Activated CD8-positive, alpha-beta memory T cell treated with anti-CD3 and anti-CD28 coated beads for 1 hour (primary cell): ENCODE results near the gene DDAH1.

Experiments
- DNase-seq, 2 donors: peaks; one replicate each; pipeline ENCODE4 v3.0.0-alpha.2; 2020; ENCODE audit warnings: low read depth in 1 of 2; ENCODE audit errors: extremely low read depth in 1 of 2

Gene DDAH1

GRCh38 chr1:85445906-85446305 is 19.1 kb downstream of the DDAH1 start:
- DNase-seq, result no peak

- DNase-seq, result no peak
Measured at GRCh38 chr1:85444381-85444780, 20.6 kb downstream of the DDAH1 start.

- DNase-seq, result no peak
Measured at GRCh38 chr1:85440612-85441011, 24.3 kb downstream of the DDAH1 start.

GRCh38 chr1:85438353-85438752 is 26.6 kb downstream of the DDAH1 start:
- no peak for DNase-seq

- no peak for DNase-seq
Measured at GRCh38 chr1:85437139-85437538, 27.8 kb downstream of the DDAH1 start.

- DNase-seq, result no peak
Measured at GRCh38 chr1:85433096-85433495, 31.9 kb downstream of the DDAH1 start.

GRCh38 chr1:85428471-85429089 is 36.4 kb downstream of the DDAH1 start:
- DNase-seq, result no peak

- no peak for DNase-seq
Measured at GRCh38 chr1:85427849-85428248, 37.1 kb downstream of the DDAH1 start.

- no peak for DNase-seq
Measured at GRCh38 chr1:85427331-85427730, 37.6 kb downstream of the DDAH1 start.

GRCh38 chr1:85421179-85421578 is 43.8 kb downstream of the DDAH1 start:
- DNase-seq, result no peak

GRCh38 chr1:85420199-85420598 is 44.8 kb downstream of the DDAH1 start:
- no peak for DNase-seq

- DNase-seq, result no peak
Measured at GRCh38 chr1:85417876-85418275, 47.1 kb downstream of the DDAH1 start.

GRCh38 chr1:85417017-85417416 is 47.9 kb downstream of the DDAH1 start:
- DNase-seq, result no peak

- DNase-seq, result no peak
Measured at GRCh38 chr1:85413169-85413568, 51.8 kb downstream of the DDAH1 start.

- DNase-seq, result no peak
Measured at GRCh38 chr1:85411567-85412305, 53.2 kb downstream of the DDAH1 start.

- DNase-seq, result no peak
Measured at GRCh38 chr1:85409516-85409915, 55.4 kb downstream of the DDAH1 start.

- DNase-seq, result no peak
Measured at GRCh38 chr1:85407746-85408377, 57.1 kb downstream of the DDAH1 start.

- no peak for DNase-seq
Measured at GRCh38 chr1:85406887-85407533, 57.9 kb downstream of the DDAH1 start.

- DNase-seq, result no peak
Measured at GRCh38 chr1:85406081-85406480, 58.9 kb downstream of the DDAH1 start.

GRCh38 chr1:85404408-85404807 is 60.6 kb downstream of the DDAH1 start:
- no peak for DNase-seq

- DNase-seq, result no peak
Measured at GRCh38 chr1:85398391-85399064, 66.4 kb downstream of the DDAH1 start.
